GM23248 (cell line): ENCODE results near the gene TBX6.

Experiments
- EZH2 ChIP-seq: fragments of 200-600 bp; sonication (generic); IDR thresholded peaks from 2 replicates; pipeline ENCODE4 v1.6.1; 2018; ENCODE audit warnings: antibody characterized with exemption, mild to moderate bottlenecking; ENCODE audit not compliant: insufficient read depth, poor library complexity, severe bottlenecking
- EZH2phosphoT487 ChIP-seq: fragments of 200-600 bp; sonication (generic); IDR thresholded peaks from 2 replicates; pipeline ENCODE4 v1.6.1; 2018; ENCODE audit warnings: antibody characterized with exemption, moderate library complexity, mild to moderate bottlenecking, low read depth; ENCODE audit not compliant: insufficient read depth

GRCh38 chr16:30067584-30067916 lies 24.2 kb downstream of the TBX6 start:
- no peak for TF ChIP-seq EZH2
- no peak for TF ChIP-seq EZH2phosphoT487
